ENCODE results near the gene SPECC1. TPM values are rescaled to one million over a fixed set of nuclear protein-coding genes. Genes with fewer than 3 reads are reported as not detected.

Gene SPECC1
- total RNA-seq, 1 experiment from 2014 or later = 103 TPM

DNA sequence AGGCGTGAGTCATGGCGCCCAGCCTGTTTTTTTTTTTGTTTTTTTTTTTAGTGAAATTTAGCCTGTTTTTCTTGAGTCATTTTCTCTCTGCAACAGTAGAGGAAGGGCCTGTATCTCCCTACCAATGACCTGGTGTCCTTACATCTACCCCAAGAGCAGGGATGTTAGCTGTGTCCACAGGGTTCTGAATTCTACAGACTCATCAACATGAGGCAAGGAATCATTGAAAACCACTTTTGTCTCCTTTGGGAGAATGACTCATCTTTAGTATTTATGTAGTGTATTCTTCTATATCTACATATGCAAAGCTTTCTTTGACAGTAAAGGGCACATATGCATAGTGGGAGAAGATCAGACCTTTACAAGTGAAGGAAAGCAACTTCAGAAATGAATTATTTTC, 105.3 kb downstream of the SPECC1 start:
- POLR2A ChIA-PET = no interaction called here
- no peak overlapping the region for H3K4me3 Mint-ChIP-seq
- H3K27ac Mint-ChIP-seq = no peak overlapping the region

DNA sequence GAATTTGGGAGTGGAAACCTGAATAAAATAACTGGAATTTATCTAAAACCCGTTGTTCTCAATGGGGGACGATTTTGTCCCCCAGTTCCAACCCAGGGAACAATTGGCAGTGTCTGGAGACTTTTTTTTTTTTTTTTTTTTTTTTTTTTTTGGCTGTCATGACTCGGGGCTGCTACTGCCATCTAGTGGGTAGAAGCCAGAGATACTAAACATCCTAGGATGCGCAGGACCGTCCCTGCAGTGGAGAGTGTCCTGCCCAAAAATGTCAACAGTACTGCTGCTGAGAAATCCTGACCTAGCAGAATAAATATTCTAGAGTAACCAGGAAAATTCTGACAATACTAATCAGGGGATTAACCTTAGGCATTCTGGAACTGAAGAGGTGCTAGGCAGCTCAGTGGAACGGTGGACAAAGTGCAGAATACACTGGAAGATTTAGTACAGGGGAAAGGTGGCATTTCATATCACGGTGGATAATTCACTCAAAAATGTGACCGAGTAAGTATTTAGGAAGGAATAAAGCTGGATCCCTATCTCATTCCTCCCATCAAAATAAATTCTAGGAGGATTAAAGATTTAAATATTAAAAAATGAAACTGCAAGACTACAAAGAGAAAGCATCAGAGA, 107.6 kb downstream of the SPECC1 start:
- TF ChIP-seq, protein P1, sequence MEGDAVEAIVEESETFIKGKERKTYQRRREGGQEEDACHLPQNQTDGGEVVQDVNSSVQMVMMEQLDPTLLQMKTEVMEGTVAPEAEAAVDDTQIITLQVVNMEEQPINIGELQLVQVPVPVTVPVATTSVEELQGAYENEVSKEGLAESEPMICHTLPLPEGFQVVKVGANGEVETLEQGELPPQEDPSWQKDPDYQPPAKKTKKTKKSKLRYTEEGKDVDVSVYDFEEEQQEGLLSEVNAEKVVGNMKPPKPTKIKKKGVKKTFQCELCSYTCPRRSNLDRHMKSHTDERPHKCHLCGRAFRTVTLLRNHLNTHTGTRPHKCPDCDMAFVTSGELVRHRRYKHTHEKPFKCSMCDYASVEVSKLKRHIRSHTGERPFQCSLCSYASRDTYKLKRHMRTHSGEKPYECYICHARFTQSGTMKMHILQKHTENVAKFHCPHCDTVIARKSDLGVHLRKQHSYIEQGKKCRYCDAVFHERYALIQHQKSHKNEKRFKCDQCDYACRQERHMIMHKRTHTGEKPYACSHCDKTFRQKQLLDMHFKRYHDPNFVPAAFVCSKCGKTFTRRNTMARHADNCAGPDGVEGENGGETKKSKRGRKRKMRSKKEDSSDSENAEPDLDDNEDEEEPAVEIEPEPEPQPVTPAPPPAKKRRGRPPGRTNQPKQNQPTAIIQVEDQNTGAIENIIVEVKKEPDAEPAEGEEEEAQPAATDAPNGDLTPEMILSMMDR (IDR thresholded peaks at IDR 0.05) = peak; percentile 33; the same call in 1 of the 2 replicates
- TF ChIP-seq FOXJ3 (CRISPR knock-in tag; IDR thresholded peaks at IDR 0.05; ENCODE audit: borderline replicate concordance) = no peak
- ChIA-PET POLR2A (no interaction called here), CTCF (interaction anchor here (0.8 to 1.1 kb wide), 4 partner anchors 55 to 124 kb away, joined by 3 to 11 read pairs (median 3); no protein-coding TSS in a partner anchor)
- ATAC-seq (peak; percentile 79), DNase-seq (ENCODE audit: low spot score) (peak; percentile 60)
- Mint-ChIP-seq H3K27me3 (ENCODE audit: low read depth) (no peaks in the 10 kb centered on the region), H3K36me3 (no peaks in the 10 kb centered on the region), H3K9me3 (no peaks in the 10 kb centered on the region), H3K4me1 (peaks cover 5% of the 10 kb centered on the region), H3K27ac (no peak overlapping the region), H3K4me3 (no peak overlapping the region)

More for the DNA sequence above, 105.3 kb downstream of the SPECC1 start:
- peaks cover 4% of the 10 kb centered on the region for H3K4me1 Mint-ChIP-seq
- TF ChIP-seq HMGA2 (CRISPR knock-in tag; IDR thresholded peaks at IDR 0.05) = no peak
- no peak for TF ChIP-seq FOXK1 (CRISPR knock-in tag; IDR thresholded peaks at IDR 0.05)
- no peak for TF ChIP-seq FOXP1 (CRISPR knock-in tag; IDR thresholded peaks at IDR 0.05; ENCODE audit: borderline replicate concordance)
- TF ChIP-seq NR3C1 (CRISPR knock-in tag; conservative IDR thresholded peaks at IDR 0.05; ENCODE audit: low read depth) = no peak
- TF ChIP-seq, protein P2, sequence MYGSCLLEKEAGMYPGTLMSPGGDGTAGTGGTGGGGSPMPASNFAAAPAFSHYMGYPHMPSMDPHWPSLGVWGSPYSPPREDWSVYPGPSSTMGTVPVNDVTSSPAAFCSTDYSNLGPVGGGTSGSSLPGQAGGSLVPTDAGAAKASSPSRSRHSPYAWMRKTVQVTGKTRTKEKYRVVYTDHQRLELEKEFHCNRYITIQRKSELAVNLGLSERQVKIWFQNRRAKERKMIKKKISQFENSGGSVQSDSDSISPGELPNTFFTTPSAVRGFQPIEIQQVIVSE (CRISPR knock-in tag; IDR thresholded peaks at IDR 0.05; ENCODE audit: borderline replicate concordance) = no peak
- no peak for TF ChIP-seq ETV6 (CRISPR knock-in tag; IDR thresholded peaks at IDR 0.05)
- no peak for TF ChIP-seq IRF2 (CRISPR knock-in tag; IDR thresholded peaks at IDR 0.05; ENCODE audit: borderline replicate concordance, low read depth)
- TF ChIP-seq ZNF232 (CRISPR knock-in tag; IDR thresholded peaks at IDR 0.05) = no peak
- TF ChIP-seq ZNF138 (CRISPR knock-in tag; conservative IDR thresholded peaks at IDR 0.05) = no peak
- TF ChIP-seq NR2C2 (CRISPR knock-in tag; IDR thresholded peaks at IDR 0.05) = no peak
- no peak for TF ChIP-seq GRHL2 (CRISPR knock-in tag; IDR thresholded peaks at IDR 0.05; ENCODE audit: insufficient replicate concordance, severe bottlenecking)
- no peak for TF ChIP-seq FOXJ3 (CRISPR knock-in tag; IDR thresholded peaks at IDR 0.05; ENCODE audit: borderline replicate concordance)
- TF ChIP-seq ZBTB21 (CRISPR knock-in tag; IDR thresholded peaks at IDR 0.05; ENCODE audit: borderline replicate concordance) = no peak
- TF ChIP-seq, protein P3, sequence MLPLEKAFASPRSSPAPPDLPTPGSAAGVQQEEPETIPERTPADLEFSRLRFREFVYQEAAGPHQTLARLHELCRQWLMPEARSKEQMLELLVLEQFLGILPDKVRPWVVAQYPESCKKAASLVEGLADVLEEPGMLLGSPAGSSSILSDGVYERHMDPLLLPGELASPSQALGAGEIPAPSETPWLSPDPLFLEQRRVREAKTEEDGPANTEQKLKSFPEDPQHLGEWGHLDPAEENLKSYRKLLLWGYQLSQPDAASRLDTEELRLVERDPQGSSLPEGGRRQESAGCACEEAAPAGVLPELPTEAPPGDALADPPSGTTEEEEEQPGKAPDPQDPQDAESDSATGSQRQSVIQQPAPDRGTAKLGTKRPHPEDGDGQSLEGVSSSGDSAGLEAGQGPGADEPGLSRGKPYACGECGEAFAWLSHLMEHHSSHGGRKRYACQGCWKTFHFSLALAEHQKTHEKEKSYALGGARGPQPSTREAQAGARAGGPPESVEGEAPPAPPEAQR (CRISPR knock-in tag; IDR thresholded peaks at IDR 0.05) = no peak
- TF ChIP-seq ESRRA (CRISPR knock-in tag; IDR thresholded peaks at IDR 0.05; ENCODE audit: borderline replicate concordance) = no peak
- no peak for TF ChIP-seq SP1 (CRISPR knock-in tag; conservative IDR thresholded peaks at IDR 0.05)
- TF ChIP-seq, protein P4, sequence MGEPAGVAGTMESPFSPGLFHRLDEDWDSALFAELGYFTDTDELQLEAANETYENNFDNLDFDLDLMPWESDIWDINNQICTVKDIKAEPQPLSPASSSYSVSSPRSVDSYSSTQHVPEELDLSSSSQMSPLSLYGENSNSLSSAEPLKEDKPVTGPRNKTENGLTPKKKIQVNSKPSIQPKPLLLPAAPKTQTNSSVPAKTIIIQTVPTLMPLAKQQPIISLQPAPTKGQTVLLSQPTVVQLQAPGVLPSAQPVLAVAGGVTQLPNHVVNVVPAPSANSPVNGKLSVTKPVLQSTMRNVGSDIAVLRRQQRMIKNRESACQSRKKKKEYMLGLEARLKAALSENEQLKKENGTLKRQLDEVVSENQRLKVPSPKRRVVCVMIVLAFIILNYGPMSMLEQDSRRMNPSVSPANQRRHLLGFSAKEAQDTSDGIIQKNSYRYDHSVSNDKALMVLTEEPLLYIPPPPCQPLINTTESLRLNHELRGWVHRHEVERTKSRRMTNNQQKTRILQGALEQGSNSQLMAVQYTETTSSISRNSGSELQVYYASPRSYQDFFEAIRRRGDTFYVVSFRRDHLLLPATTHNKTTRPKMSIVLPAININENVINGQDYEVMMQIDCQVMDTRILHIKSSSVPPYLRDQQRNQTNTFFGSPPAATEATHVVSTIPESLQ (CRISPR knock-in tag; IDR thresholded peaks at IDR 0.05) = no peak
- no peak for TF ChIP-seq ATF1 (CRISPR knock-in tag; IDR thresholded peaks at IDR 0.05)
- no peaks in the 10 kb centered on the region for H3K36me3 Mint-ChIP-seq
- ATAC-seq (no peak), DNase-seq (ENCODE audit: low spot score) (no peak)
- peaks cover 2% of the 10 kb centered on the region for H3K9me3 Mint-ChIP-seq
- H3K27me3 Mint-ChIP-seq (ENCODE audit: low read depth) = no peaks in the 10 kb centered on the region
- CTCF ChIA-PET = interaction anchor here (0.9 kb wide), 1 partner anchor 121 kb away, joined by 3 read pairs; no protein-coding TSS in a partner anchor
